GM12873 (cell line): Measurements from ENCODE around the gene MLLT6.

Experiments used
- CTCF ChIP-seq: IDR thresholded peaks from 2 replicates; pipeline ENCODE4 v1.5.1; 2012; ENCODE audit warnings: low read depth, mild to moderate bottlenecking, moderate library complexity, low read length, control low read depth; ENCODE audit not compliant: insufficient read depth; ENCODE audit errors: missing control alignments

MLLT6 gene

GRCh38 chr17:38698760-38699159, 6.3 kb upstream of the MLLT6 start:
- no peak for TF ChIP-seq CTCF

- TF ChIP-seq CTCF, result no peak
These were observed 3.4 kb upstream of the MLLT6 start for GRCh38 chr17:38701504-38702165.

GRCh38 chr17:38702166-38702915, 2.7 kb upstream of the MLLT6 start:
- no peak for TF ChIP-seq CTCF

- no peak for TF ChIP-seq CTCF
These were observed 1.9 kb upstream of the MLLT6 start for GRCh38 chr17:38702916-38703741.

- no peak for TF ChIP-seq CTCF
These were observed 1.1 kb upstream of the MLLT6 start for GRCh38 chr17:38703742-38704605.

- TF ChIP-seq CTCF, result no peak
These were observed 390 bp downstream of the MLLT6 start for GRCh38 chr17:38705523-38705802.
